Measurements from ENCODE around the gene LAMTOR1. TPM values are rescaled to one million over a fixed set of nuclear protein-coding genes. Genes with fewer than 3 reads are reported as not detected.

The LAMTOR1 gene
- total RNA-seq, 1 experiment from 2014 or later: 96.3 TPM

- no peak overlapping the region; a peak in 1 of 7 replicates for H3K27ac Mint-ChIP-seq
- H3K4me1 Mint-ChIP-seq: peaks cover 21 to 22% of the 10 kb centered on the region in 2 experiments
- Histone ChIP-seq H3K79me1 (ENCODE audit: insufficient read depth, low read depth, low read length, poor library complexity, severe bottlenecking) (no peaks in the 10 kb centered on the region), H3T11ph (ENCODE audit: low read length) (no peak overlapping the region), H4K20me1 (ENCODE audit: control insufficient read depth, insufficient read depth, insufficient read length) (no peaks in the 10 kb centered on the region), H2BK5ac (ENCODE audit: insufficient read length, low read length) (no peak overlapping the region), H3K27ac (ENCODE audit: insufficient read length, low read depth, low read length) (no peak overlapping the region), H2BK120ac (ENCODE audit: low read depth, low read length, poor library complexity, severe bottlenecking) (no peak overlapping the region), H3K4ac (ENCODE audit: low read depth, low read length) (no peak overlapping the region), H2AFZ (ENCODE audit: low read length) (no peak overlapping the region), H2AK5ac (ENCODE audit: insufficient read length, low read length) (no peak overlapping the region), H2BK12ac (ENCODE audit: insufficient read length, low read depth, low read length) (no peak overlapping the region), H3K4me1 (ENCODE audit: insufficient read depth, low read length) (no peaks in the 10 kb centered on the region), H3K23me2 (ENCODE audit: insufficient read length, low read depth, low read length, poor library complexity, severe bottlenecking) (no peaks in the 10 kb centered on the region), H3K9me3 (ENCODE audit: control insufficient read depth, low read depth, low read length) (no peaks in the 10 kb centered on the region), H3K18ac (ENCODE audit: insufficient read length, low read depth, low read length) (no peak overlapping the region), H3K27me3 (ENCODE audit: insufficient read depth, low read length) (no peaks in the 10 kb centered on the region), H3K9ac (ENCODE audit: extremely low read depth, insufficient read length, low read length) (no peak overlapping the region), H2BK15ac (ENCODE audit: low read depth, low read length) (no peak overlapping the region), H3K79me2 (ENCODE audit: insufficient read depth, low read length) (no peaks in the 10 kb centered on the region), H4K5ac (ENCODE audit: insufficient read length, low read depth, low read length) (no peak overlapping the region), H4K91ac (ENCODE audit: insufficient read length, low read depth, low read length) (no peak overlapping the region), H4K8ac (replicated peaks; ENCODE audit: insufficient read length, low read depth, low read length) (no peak overlapping the region), H2BK20ac (ENCODE audit: low read depth, low read length, poor library complexity, severe bottlenecking) (no peak overlapping the region), H3K14ac (ENCODE audit: insufficient read depth, low read length) (no peak overlapping the region), H3K56ac (ENCODE audit: insufficient read length, low read depth, low read length) (no peak overlapping the region), H3K23ac (ENCODE audit: insufficient read length, low read depth, low read length) (no peak overlapping the region), H3K4me2 (ENCODE audit: insufficient read depth, insufficient read length, low read length) (no peak overlapping the region)
- no peak overlapping the region for H3K4me3 Mint-ChIP-seq
- DNase-seq: no peak
- no peak for TF ChIP-seq CTCF (conservative IDR thresholded peaks at IDR 0.05)
- no CpG with 5 or more reads among the region's 4 CpGs for WGBS (ENCODE audit: extremely low coverage, insufficient read length, low lambda C conversion rate)
- H3K9me3 Mint-ChIP-seq: no peaks in the 10 kb centered on the region; a peak in 1 of 5 replicates
- H3K36me3 Mint-ChIP-seq (ENCODE audit: insufficient read depth in 1 of 3, low read depth in 3 of 3): peaks cover under 1 to 8% (median 4%) of the 10 kb centered on the region in 3 experiments; a peak in 4 of 7 replicates
- no peaks in the 10 kb centered on the region for H3K27me3 Mint-ChIP-seq (ENCODE audit: low read depth)
Measured at GRCh38 chr11:72088076-72088808, 14.9 kb downstream of the LAMTOR1 start.

Measured in H9 (cell line).